GM23338 (cell line): ENCODE data around the gene CCDC110. TPM values are rescaled to one million over a fixed set of nuclear protein-coding genes. Genes with fewer than 3 reads are reported as not detected.

Experiments
- CREB1 ChIP-seq: fragments of 250-450 bp; sonication (Bioruptor Pico); IDR thresholded peaks from 2 replicates; pipeline ENCODE4 v1.5.0; 2020; ENCODE audit warnings: low read depth, mild to moderate bottlenecking, moderate library complexity
- EZH2phosphoT487 ChIP-seq: fragments of 200-600 bp; sonication (generic); IDR thresholded peaks from one replicate; pipeline ENCODE4 v1.8.1; 2018; ENCODE audit warnings: antibody characterized with exemption; ENCODE audit not compliant: unreplicated experiment
- POLR2AphosphoS5 ChIP-seq: IDR thresholded peaks from 2 replicates; pipeline ENCODE4 v1.6.1; 2016; ENCODE audit warnings: antibody characterized with exemption, low read depth
- STAT1 ChIP-seq: IDR thresholded peaks from one replicate; pipeline ENCODE4 v1.6.1; 2016; ENCODE audit warnings: antibody characterized with exemption; ENCODE audit not compliant: unreplicated experiment
- polyA plus RNA-seq: library from polyadenylated mRNA; unstranded; fragments of >200 nt; fragmentation: Nextera tagmentation; extraction: Ambion mirVana; gene quantifications from 2 replicates; pipeline ENCODE4 v1.2.1, GENCODE V29; 2016
- total RNA-seq: library from RNA; depleted of rRNA; stranded (reverse); fragments of >200 nt; shearing (Covaris generic); gene quantifications from 2 replicates; pipeline ENCODE4 v1.2.3, GENCODE V29; 2014
- TF ChIP-seq, protein P1 (sequence below): fragments of 250-450 bp; sonication (Bioruptor Pico); IDR thresholded peaks from 2 replicates; pipeline ENCODE4 v1.5.0; 2020; ENCODE audit warnings: mild to moderate bottlenecking, moderate library complexity
- TF ChIP-seq, protein P2 (sequence below), 2 experiments: fragments of 200-600 bp in 1 of 2; sonication (generic) in 1 of 2; conservative IDR thresholded peaks; 2 replicates each; pipeline versions ENCODE4 v1.5.1 to v1.6.1; 2016 to 2017; ENCODE audit warnings: antibody characterized with exemption in 2 of 2, low read depth in 2 of 2, mild to moderate bottlenecking in 2 of 2, moderate library complexity in 1 of 2
- TF ChIP-seq, protein P3 (sequence below): IDR thresholded peaks from 2 replicates; pipeline ENCODE4 v1.6.1; 2016; ENCODE audit warnings: antibody characterized with exemption
- TF ChIP-seq, protein P4 (sequence below): IDR thresholded peaks from one replicate; pipeline ENCODE4 v1.6.1; 2018; ENCODE audit warnings: antibody characterized with exemption; ENCODE audit not compliant: unreplicated experiment

The CCDC110 gene
- total and polyA plus RNA-seq, 2 experiments from 2014 or later: 5.4 to 6.7 TPM

DNA sequence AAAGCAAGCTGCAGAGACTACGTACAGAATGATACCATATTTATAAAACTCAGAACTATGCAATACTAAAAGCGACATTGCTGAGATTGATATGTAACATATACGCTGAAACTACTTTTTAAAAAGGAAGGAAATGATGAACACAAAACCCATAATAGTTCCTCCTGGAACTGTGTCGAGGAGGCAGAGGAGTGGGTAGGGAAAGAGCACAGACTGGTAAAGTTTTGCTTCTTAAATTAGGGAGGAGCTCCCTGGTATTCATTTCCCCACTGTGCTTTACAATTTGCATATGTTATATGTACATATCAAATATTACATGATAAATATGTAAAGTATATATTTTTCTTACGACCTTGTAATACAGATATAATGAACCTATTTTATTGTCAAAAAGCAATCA lies 59.7 kb downstream of the CCDC110 start (continued):
- TF ChIP-seq, protein P1, sequence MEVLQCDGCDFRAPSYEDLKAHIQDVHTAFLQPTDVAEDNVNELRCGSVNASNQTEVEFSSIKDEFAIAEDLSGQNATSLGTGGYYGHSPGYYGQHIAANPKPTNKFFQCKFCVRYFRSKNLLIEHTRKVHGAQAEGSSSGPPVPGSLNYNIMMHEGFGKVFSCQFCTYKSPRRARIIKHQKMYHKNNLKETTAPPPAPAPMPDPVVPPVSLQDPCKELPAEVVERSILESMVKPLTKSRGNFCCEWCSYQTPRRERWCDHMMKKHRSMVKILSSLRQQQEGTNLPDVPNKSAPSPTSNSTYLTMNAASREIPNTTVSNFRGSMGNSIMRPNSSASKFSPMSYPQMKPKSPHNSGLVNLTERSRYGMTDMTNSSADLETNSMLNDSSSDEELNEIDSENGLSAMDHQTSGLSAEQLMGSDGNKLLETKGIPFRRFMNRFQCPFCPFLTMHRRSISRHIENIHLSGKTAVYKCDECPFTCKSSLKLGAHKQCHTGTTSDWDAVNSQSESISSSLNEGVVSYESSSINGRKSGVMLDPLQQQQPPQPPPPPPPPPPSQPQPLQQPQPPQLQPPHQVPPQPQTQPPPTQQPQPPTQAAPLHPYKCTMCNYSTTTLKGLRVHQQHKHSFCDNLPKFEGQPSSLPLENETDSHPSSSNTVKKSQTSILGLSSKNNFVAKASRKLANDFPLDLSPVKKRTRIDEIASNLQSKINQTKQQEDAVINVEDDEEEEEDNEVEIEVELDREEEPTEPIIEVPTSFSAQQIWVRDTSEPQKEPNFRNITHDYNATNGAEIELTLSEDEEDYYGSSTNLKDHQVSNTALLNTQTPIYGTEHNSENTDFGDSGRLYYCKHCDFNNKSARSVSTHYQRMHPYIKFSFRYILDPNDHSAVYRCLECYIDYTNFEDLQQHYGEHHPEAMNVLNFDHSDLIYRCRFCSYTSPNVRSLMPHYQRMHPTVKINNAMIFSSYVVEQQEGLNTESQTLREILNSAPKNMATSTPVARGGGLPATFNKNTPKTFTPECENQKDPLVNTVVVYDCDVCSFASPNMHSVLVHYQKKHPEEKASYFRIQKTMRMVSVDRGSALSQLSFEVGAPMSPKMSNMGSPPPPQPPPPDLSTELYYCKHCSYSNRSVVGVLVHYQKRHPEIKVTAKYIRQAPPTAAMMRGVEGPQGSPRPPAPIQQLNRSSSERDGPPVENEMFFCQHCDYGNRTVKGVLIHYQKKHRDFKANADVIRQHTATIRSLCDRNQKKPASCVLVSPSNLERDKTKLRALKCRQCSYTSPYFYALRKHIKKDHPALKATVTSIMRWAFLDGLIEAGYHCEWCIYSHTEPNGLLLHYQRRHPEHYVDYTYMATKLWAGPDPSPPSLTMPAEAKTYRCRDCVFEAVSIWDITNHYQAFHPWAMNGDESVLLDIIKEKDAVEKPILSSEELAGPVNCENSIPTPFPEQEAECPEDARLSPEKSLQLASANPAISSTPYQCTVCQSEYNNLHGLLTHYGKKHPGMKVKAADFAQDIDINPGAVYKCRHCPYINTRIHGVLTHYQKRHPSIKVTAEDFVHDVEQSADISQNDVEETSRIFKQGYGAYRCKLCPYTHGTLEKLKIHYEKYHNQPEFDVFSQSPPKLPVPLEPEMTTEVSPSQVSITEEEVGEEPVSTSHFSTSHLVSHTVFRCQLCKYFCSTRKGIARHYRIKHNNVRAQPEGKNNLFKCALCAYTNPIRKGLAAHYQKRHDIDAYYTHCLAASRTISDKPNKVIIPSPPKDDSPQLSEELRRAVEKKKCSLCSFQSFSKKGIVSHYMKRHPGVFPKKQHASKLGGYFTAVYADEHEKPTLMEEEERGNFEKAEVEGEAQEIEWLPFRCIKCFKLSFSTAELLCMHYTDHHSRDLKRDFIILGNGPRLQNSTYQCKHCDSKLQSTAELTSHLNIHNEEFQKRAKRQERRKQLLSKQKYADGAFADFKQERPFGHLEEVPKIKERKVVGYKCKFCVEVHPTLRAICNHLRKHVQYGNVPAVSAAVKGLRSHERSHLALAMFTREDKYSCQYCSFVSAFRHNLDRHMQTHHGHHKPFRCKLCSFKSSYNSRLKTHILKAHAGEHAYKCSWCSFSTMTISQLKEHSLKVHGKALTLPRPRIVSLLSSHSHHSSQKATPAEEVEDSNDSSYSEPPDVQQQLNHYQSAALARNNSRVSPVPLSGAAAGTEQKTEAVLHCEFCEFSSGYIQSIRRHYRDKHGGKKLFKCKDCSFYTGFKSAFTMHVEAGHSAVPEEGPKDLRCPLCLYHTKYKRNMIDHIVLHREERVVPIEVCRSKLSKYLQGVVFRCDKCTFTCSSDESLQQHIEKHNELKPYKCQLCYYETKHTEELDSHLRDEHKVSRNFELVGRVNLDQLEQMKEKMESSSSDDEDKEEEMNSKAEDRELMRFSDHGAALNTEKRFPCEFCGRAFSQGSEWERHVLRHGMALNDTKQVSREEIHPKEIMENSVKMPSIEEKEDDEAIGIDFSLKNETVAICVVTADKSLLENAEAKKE (CRISPR knock-in tag): no peak
- TF ChIP-seq POLR2AphosphoS5: no peak
- TF ChIP-seq, protein P2, sequence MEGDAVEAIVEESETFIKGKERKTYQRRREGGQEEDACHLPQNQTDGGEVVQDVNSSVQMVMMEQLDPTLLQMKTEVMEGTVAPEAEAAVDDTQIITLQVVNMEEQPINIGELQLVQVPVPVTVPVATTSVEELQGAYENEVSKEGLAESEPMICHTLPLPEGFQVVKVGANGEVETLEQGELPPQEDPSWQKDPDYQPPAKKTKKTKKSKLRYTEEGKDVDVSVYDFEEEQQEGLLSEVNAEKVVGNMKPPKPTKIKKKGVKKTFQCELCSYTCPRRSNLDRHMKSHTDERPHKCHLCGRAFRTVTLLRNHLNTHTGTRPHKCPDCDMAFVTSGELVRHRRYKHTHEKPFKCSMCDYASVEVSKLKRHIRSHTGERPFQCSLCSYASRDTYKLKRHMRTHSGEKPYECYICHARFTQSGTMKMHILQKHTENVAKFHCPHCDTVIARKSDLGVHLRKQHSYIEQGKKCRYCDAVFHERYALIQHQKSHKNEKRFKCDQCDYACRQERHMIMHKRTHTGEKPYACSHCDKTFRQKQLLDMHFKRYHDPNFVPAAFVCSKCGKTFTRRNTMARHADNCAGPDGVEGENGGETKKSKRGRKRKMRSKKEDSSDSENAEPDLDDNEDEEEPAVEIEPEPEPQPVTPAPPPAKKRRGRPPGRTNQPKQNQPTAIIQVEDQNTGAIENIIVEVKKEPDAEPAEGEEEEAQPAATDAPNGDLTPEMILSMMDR (conservative IDR thresholded peaks at IDR 0.05; ENCODE audit: low read depth in 2 of 2): no peak
- TF ChIP-seq, protein P3, sequence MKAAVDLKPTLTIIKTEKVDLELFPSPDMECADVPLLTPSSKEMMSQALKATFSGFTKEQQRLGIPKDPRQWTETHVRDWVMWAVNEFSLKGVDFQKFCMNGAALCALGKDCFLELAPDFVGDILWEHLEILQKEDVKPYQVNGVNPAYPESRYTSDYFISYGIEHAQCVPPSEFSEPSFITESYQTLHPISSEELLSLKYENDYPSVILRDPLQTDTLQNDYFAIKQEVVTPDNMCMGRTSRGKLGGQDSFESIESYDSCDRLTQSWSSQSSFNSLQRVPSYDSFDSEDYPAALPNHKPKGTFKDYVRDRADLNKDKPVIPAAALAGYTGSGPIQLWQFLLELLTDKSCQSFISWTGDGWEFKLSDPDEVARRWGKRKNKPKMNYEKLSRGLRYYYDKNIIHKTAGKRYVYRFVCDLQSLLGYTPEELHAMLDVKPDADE: no peak
- TF ChIP-seq CREB1 (CRISPR knock-in tag): no peak
- no peak for TF ChIP-seq EZH2phosphoT487
- TF ChIP-seq, protein P4, sequence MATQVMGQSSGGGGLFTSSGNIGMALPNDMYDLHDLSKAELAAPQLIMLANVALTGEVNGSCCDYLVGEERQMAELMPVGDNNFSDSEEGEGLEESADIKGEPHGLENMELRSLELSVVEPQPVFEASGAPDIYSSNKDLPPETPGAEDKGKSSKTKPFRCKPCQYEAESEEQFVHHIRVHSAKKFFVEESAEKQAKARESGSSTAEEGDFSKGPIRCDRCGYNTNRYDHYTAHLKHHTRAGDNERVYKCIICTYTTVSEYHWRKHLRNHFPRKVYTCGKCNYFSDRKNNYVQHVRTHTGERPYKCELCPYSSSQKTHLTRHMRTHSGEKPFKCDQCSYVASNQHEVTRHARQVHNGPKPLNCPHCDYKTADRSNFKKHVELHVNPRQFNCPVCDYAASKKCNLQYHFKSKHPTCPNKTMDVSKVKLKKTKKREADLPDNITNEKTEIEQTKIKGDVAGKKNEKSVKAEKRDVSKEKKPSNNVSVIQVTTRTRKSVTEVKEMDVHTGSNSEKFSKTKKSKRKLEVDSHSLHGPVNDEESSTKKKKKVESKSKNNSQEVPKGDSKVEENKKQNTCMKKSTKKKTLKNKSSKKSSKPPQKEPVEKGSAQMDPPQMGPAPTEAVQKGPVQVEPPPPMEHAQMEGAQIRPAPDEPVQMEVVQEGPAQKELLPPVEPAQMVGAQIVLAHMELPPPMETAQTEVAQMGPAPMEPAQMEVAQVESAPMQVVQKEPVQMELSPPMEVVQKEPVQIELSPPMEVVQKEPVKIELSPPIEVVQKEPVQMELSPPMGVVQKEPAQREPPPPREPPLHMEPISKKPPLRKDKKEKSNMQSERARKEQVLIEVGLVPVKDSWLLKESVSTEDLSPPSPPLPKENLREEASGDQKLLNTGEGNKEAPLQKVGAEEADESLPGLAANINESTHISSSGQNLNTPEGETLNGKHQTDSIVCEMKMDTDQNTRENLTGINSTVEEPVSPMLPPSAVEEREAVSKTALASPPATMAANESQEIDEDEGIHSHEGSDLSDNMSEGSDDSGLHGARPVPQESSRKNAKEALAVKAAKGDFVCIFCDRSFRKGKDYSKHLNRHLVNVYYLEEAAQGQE: no peak
- TF ChIP-seq STAT1: no peak
